PC-9 (cell line): ENCODE results near the gene WNK2.
"Not testable (repeated sequence)": the region's sequence is repeated elsewhere in the genome, so short reads cannot be mapped to it uniquely, and the experiment has no call there.

Experiments used
- CTCF ChIP-seq: fragments of 200-600 bp; sonication (generic); conservative IDR thresholded peaks from 2 replicates; pipeline ENCODE4 v1.6.1; 2017; ENCODE audit warnings: mixed run types, antibody characterized with exemption, mild to moderate bottlenecking, moderate library complexity
- EZH2 ChIP-seq: fragments of 200-600 bp; sonication (generic); IDR thresholded peaks from 2 replicates; pipeline ENCODE4 v1.8.0; 2017; ENCODE audit warnings: antibody characterized with exemption, low read depth

- not testable (repeated sequence) for TF ChIP-seq CTCF, EZH2
Measured at GRCh38 chr9:93323446-93323954, 139.6 kb downstream of the WNK2 start.
